GM19463 (cell line): ENCODE data around the gene RS1.

ENCODE experiments used
- ATAC-seq: cut with Tn5 transposase; IDR thresholded peaks from one replicate; pipeline ENCODE4 v1.9.1; 2021; ENCODE audit warnings: mild to moderate bottlenecking, moderate library complexity; ENCODE audit not compliant: unreplicated experiment

RS1 gene

DNA sequence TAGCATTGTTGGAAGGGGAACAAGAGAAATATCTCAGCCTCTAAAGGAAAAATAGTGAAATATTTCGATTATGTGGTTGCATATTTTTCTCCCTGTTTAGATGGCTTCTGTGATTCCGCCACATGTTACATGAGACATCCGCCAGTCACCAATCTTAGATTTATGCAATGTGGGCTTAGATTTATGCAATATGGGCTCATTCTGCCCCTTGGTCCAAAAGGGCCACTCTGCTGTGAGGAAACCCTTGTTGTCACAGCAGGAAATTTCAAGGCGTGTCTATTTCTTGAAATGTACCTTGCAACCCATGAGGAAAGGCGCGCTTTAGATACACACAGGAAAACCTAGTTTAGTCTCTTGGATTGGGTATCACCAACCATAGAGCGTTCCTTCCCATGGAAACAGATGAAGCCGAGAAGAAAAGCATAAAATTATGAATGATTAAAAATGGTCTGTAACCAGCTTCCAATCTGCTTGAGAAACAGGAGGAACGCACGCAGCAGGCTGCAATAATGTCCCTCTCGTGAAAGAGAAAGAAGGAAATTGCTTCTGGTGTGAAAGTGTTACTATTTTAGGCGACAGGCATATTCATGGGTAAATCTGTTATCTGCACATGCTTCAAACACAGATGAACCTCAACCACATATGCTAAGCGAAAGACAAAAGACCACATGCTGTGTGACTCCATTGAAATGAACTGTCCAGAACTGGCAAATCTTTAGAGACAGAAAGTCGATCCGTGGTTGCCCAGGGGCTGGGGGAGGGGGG is 3.7 kb downstream of the RS1 start:
- no peak for ATAC-seq

GRCh38 chrX:18666614-18667013 is 5.3 kb downstream of the RS1 start:
- ATAC-seq, result no peak

DNA sequence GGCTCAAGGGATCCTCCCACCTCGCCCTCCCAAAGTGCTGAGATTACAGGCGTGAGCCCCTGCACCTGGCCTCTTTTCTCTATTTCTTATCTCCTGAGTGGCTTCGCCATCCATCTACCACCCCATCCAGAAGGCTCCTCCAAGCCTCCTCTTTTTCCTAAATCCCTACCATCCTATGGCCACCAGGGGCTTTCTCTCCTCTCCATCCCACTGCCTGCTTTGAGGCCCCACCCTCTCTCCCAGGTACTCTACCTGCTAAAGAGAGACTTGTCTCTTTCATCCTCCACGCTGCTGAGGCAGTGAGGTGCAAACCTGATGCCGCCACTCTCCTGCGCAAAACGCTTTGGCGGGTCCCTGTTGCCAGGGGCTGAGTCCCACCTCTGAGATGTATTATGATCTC is 7.0 kb downstream of the RS1 start:
- ATAC-seq, result no peak

- no peak for ATAC-seq
Measured at GRCh38 chrX:18661273-18661672, 10.6 kb downstream of the RS1 start.

DNA sequence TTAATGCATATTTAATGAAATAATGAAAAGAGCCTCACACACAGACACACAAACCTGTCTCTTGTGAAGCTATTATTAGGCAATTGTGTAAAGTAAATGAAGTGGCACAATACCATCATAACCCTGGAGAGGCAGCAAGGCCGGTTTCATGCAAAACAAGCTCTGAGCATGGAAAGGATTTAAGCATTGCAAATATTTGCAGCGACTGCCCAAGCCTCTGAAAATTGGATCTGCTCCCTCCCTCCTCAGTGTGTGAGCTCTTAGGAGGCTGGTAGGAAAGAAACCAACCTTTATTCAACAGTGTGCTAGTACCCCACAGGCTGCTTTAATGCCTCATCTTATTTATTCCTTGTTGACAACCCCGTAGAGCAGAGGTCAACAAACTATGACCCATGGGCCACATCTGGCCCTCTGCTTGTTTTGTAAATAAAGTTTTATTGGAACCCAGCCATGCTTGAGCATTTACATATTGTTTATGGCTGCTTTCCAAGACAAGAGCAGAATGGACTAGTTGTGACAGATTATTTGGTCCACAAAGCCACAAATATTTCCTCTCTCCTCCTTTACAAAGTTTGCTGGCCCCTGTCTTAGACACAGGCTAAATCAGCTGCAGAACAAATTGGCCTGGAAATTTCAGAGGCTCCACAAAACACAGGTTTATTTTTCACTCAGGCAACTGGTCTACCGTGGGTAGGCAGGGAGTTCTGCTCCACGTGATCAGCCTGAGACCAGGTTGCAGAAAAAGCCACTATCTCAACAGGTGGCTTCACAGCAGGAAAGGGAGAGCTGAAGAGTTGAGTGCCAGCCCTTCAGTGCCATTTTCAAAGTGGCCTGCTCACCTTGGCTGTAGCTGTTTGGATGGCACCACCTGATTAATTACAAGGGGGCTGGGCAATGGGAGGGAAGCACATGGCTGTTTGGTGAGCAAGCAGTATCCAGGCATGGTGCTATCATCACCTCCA is 16.8 kb downstream of the RS1 start:
- ATAC-seq, result no peak

- no peak for ATAC-seq
Measured at GRCh38 chrX:18652636-18653035, 19.3 kb downstream of the RS1 start.

DNA sequence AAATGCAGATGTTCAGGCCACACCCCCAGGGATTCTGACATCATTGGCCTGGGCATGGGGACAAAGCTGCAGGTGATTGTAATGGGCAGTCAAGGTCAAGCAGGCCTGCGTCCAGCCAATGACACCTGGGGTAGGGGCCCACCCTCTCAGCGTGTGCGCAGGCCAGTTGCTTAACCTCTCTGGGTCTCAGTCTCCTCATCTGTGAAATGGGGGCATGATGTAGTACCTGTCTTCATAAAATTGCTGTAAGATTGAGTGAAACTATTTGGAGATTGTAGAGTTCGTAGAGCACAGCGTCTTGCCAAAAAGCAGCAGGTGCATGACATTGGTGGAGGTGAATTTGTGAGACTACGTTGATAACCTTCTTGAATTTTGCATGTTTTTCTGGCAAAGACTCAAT is 21.2 kb downstream of the RS1 start:
- ATAC-seq, result no peak

DNA sequence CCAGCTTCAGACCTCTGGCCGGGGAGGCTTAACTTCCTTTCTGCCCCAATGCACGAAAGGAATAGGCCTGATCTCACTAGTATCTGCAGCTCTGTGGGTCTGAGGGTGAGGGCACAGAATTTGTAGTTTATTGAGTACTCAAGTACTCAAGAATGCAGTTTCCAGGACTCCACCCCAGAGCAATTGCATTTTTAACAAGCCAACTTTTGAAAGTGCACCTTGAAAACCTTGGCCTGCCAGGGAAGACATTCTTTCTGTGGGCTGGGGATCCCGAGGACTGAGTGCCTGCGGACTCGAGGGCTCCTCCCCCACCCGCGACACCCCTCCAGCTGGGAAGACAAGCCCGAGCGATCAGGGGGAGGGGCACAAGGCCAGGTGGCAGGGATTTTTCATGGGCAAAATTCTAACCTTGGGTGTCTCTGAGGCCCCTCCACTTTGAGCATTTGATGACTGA is 22.4 kb downstream of the RS1 start:
- no peak for ATAC-seq

- no peak for ATAC-seq
Measured at GRCh38 chrX:18647621-18648020, 24.3 kb downstream of the RS1 start.

GRCh38 chrX:18643853-18644252 is 28.1 kb downstream of the RS1 start:
- ATAC-seq, result no peak

- ATAC-seq, result no peak
Measured at GRCh38 chrX:18643243-18643642, 28.7 kb downstream of the RS1 start.

DNA sequence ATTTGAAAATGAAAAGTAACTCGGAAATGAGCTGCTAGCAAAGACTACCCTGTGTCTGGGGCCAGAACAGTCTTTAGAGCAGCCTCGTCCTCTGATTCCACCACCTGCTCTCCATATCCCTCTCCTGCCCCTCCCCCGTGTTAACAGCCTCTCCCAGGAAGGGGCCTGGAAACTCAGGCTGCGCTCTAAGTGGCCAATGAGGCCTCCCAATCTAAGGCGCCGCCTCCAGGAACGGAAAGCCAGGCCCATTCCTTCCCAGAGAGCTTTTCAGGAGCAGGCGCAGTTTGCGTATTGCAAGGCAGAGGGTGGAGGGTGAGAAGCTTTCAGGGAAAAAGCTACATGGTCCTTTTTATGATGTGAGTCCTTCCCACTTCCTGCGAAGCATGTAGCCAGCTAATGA is 31.2 kb downstream of the RS1 start:
- ATAC-seq, result no peak

- no peak for ATAC-seq
Measured at GRCh38 chrX:18639280-18639679, 32.6 kb downstream of the RS1 start.

GRCh38 chrX:18638398-18638797 is 33.5 kb downstream of the RS1 start:
- ATAC-seq, result no peak

- ATAC-seq, result no peak
Measured at GRCh38 chrX:18630934-18631333, 41.0 kb downstream of the RS1 start.

GRCh38 chrX:18624599-18624998 is 47.3 kb downstream of the RS1 start:
- ATAC-seq, result no peak

DNA sequence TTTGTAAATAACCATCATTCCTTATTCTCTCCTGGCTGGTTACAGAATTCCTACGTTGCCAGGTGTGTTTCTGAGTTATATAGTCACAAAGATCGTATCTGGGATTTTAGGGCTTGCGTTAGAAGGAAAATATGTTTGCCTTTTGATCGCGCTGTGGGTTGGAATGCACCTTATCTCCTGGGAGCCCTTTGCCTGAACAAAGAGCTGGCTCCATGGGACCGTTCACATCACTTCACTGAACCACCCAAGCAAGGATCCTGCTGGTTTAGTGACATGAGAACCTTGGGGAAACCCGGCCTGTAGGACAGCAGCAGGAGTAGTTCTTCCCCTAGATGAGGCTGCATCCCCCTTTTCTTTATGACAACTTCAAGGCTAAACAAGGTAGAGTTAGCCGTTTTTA is 51.6 kb downstream of the RS1 start:
- no peak for ATAC-seq

DNA sequence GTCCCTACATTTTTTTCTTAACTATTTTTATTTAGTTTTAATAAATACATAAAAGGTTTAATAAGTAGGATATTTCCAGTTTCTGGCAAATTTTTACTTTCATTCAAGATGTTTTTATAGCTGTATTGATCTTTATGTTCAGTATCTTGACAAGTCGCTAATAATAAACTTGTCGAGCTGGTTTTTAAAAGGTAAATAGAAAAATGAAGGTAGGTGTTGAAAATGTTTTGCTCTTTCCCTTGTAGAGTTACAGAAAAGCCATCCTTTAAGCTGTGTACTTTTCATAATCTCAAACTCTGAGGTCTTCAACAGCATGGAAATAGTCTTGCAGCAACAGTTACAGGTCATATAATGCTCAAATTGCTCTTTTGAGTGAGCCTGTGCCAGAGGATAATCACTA is 52.6 kb downstream of the RS1 start:
- ATAC-seq, result no peak

DNA sequence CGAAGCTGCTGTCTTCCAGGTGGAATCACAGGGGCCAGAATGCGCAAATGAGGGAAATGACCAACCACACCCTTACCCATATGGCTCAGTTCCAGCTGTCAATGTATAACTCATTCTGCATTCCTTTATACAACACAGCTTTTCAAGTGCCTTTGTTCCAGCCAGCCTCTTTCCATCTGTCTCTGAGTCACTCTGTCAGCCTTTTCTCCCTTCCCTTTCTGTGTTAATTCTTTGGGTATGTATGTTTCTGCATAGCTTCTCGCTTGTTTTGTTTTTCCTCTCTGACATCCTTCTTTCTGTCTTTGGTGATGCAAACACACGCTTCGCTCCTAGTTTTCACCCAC is 54.5 kb downstream of the RS1 start:
- ATAC-seq, result no peak

DNA sequence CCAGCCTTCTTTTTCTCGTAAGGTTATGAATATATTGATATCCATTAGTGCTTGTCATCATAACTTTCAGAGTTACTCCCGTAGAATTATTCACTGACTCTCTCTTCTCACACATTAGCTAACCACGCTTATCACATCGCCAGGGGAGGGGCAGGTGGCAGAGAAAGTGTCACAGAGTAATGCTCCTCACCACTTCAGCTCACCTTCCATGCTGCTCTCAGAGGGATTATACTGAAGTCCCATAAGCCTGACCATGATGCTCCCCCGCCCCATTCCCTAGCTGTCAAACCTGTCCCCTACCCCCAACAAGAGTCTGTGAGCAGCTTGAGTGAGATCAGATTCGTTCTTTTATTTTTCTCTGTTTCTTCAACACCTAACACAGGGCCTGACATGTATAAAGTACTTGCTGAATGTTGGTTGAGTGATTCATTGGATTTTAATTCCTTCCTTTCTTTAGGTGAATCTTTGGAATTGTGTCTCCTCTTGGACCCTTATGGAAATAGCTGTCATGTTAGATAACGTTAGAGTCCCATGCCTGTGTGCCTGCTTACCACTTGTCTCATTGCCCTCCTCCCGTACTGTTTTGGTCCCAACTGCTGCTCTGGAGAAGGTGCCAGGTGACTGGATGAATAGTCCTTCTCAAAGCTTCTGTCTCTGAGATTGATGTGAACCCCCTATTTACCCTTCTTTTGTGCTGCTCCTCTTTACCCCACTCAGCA is 55.1 kb downstream of the RS1 start:
- ATAC-seq, result no peak

- no peak for ATAC-seq
Measured at GRCh38 chrX:18613930-18614639, 57.8 kb downstream of the RS1 start.
